ENCODE data around the gene HHIPL1.

Gene HHIPL1

DNA sequence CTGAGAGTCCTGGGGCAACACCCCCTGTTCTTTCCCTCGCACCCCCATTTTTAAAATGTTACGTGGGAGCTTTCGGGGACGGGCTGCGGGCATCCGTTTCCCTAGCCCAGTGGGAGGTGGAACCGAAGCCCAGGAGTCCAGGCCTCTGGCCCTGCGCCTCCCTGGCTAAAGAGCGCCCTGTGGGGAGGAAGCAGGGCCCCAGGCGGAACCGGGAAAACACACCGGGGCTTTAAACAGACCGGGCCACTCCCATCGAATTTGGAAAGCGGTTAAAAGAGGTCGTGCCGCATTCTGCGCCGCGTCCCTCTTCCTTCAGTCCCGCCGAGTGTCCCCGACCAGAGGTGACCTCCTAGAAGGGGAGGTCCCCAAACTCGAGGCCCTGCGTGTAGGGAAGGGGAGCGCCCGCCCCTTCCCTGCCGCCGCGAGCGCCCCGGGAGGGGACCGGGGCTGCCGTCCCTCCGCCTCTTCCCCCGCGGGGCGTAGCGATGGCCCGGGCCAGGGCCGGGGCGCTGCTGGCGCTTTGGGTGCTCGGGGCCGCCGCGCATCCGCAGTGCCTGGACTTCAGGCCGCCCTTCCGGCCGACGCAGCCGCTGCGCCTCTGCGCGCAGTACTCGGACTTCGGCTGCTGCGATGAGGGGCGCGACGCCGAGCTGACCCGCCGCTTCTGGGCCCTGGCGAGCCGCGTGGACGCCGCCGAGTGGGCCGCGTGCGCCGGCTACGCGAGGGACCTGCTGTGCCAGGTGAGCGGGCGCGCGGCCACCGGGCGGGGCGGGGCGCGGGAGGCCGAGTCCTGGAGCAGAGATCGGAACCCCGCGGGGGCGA is at the start of gene HHIPL1:
Gene HHIPL1 (plus strand): TSS at position 407 of the 822 bp plus-strand sequence. CDS start 79 bp downstream, at position 486.
- DNase-seq (ENCODE audit: low read depth) = no peak

DNA sequence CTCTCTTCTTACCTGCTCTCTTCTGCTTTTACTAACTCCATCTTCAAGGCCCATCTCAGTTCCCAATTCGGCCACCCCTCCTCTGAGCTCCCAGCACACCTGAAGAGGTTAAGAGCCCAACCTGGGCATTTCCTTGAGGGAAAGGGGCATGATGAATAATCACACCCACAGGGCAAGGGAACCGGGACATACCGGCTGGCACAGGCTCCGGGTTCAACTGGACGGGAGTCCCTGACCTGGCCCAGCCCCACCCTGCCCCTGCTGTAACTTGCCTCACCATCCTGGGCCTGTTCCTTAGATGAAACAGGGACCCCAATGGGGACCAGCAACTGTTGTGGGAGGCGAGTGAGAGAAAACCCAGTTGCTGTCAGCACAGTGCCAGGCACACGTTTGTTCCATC is 49.4 kb upstream of the HHIPL1 start:
- DNase-seq (ENCODE audit: low read depth) = no peak

DNA sequence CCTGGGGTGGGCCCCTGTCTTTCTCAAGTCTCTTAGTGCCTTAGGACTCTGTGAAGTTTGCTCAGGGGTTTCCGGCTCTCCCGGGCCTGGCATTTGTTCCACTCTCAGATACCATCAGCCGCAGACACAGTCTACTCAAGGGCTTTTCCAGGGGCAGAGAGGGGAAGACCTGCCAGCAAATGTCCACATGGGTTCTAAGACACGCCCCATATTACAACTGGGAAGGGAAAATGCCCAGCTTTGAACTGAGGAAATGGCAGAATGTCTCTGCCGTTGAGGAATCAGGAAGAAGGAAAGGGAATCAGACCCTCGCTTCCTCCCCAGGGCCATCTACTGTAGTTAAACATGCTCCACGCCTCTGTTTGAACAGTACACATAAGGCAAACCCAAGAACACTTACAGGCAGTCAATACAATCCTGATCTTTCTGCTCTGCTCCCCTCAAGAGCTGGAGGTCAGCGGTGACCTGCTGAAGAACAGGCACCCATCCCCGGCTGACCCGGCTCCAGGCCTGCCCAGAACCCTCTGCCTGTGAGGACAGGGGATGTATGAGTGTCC is 48.8 kb upstream of the HHIPL1 start:
- DNase-seq (ENCODE audit: low read depth) = no peak

DNA sequence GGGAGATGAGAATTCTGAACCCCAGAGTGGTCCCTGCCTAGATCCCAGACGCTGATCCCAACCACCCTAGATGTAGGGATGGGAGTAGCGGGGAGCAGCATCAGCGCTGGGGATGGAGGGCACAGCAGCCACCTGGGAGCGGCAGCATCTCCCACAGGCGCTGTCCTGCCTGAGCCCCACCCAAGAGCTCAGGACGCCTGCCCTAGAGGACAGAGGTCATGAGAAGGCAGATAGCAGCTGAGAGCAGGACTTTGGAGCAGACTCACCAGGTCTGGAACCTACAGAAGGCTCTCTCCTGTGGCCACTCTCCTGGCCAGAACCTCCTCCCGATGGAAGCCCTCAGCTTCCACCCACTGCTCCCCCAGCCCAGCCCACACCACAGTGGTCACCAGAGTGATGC is 48.2 kb upstream of the HHIPL1 start:
- no peak for DNase-seq (ENCODE audit: low read depth)

DNA sequence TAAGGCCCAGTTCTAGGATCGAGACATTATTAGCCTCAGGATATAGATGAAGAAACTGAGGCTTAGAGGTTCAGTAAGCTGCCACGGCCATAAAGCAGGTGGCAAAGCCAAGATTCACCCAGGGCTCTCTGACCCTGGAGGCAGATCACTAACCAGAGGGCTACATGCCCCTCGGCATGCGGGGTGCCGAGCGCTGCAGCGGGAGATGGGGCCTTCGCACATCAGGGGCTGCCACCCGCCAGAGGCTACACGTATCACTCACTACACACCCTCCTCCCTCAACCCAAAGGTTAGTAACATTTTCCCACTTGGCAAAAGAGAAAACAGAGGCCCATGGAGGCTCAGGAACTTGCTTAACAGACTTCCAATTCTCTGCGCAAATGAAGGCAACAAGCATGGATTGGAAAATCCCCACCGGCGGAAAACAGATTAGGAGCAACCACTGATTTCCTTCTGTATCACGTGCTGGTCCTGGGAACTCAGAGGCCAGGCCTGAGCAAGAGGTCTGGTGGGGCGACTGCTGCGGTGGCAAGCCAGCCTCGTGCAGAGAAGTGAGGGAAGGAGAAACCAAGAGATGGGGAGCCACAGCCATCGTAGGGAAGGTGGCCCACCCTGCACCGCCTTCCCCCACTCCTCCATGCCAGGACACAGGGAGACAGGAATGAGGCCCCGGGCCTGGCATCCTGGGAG is 46.9 kb upstream of the HHIPL1 start:
- DNase-seq (ENCODE audit: low read depth) = no peak

DNA sequence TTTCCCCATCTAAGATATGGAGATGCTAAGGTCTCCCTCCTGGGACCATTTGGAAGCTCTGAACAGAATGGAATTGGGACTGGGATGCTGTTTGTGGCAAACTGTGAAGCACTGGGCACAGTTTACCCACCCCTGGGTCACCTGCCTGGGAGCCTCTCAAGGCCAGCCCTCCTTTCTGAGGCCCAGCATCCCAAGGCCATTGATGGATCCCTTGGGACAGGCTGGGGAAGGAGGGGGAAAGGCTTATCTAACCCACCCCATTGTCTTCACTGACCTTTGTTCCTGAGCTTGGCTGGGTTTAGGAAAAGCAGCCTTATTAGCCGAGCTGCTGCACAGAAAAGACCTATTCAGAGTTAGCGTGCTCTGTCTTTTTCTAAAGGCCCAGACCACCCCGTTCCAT is 46.2 kb upstream of the HHIPL1 start:
- DNase-seq (ENCODE audit: low read depth) = no peak

DNA sequence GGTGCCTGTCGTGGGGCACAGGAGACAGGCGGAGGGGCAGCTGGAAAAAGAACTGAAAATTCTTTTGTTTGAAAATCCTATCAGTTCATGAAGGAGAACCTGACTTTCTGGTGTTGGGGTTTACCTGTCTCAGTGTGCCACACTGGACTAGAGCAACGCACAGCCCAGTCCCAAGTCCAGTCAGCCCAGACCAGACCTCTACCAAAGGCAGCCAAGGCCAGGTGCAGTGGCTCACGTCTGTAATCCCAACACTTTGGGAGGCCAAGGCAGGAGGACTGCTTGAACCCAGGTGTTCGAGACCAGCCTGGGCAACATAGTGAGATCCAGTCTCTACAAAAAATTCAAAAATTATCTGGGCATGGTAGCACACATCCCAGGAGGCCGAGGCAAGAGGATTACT is 45.5 kb upstream of the HHIPL1 start:
- no peak for DNase-seq (ENCODE audit: low read depth)

DNA sequence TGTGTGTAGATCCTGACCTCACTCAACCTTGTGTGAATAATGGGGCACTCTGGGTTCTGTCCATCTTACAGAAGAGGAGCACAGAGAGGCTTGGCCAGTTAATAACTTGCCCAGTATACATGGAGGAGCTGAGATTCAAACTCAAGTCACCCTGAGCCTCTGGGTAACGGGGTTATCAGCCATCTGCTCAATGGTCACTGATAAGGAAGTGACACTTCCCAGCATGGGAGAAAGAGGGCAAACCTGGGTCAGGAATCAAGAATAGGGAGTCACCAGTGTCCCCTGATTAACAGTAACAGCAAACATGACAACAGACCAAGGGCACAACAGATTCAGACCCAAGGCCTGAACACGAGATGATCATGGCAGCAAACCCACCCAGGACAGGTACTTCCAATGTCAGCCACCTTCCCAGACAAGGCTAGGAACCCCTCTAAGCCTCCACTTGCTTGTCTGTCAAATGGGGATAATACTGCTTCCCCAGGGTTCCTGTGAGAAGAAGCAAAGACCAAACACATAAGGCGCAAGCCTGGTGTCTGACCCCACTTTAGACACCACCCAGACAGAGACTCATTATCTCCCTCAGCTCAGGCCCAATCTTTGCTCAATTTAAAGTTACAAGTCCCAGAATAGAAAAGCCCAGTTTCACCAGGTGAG is 44.6 kb upstream of the HHIPL1 start:
- DNase-seq (ENCODE audit: low read depth) = no peak

DNA sequence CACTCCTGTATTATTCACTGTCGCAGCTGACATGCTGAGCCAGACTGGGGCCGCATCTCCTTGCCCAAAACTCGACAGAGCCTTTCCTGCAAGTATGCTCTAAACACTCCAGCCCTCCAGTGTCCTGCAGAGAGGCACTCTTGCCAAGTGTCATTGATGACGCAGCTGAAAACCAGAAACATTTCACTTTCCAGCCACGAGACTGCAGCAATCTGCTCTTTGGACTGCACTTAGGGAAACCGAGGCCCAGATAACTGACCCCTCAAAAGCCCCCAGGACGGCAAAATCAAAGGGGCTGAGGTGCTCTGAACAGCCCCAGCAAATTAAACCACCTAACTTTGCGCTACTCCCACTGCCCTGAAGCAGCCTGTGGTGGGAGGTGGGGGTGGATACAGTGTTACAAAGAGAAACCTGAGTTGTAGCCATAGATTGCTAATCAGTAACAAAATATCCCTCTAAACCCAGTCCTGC is 43.5 kb upstream of the HHIPL1 start:
- no peak for DNase-seq (ENCODE audit: low read depth)

DNA sequence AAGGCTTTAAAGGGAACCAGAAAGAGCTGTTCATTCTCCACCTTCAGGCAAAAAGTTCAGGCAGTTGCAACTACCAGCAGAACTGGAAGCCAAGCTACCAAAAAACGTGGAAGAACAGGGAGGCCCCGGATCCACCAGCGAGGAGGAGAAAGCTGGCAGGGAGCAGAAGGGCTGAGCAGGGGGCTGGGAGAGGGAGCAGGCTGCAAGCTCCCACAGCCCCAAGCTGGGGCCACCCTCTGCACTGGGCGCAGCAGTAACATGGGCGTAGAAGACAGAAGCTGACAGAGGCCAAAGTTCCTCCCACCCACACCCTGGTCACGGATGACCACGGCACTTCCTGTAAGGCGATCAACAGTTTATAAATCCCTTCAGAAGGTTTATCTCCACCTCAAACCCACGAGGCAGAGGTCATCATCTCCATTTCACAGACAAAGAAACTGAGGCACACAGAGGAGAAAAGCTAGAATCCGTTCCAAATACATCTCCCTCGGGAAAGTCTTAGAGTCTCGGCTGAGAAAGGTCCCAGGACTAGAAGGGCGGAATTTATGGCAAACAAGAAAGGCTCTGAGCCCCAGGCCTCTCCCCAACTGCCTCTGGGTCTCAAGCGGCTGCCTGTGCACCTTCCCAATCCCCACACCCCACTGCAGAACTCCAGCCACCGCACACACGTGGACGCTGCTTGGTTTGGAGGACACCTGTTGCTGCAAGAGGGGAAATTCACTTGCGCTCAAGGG is 42.7 kb upstream of the HHIPL1 start:
- DNase-seq (ENCODE audit: low read depth) = no peak

DNA sequence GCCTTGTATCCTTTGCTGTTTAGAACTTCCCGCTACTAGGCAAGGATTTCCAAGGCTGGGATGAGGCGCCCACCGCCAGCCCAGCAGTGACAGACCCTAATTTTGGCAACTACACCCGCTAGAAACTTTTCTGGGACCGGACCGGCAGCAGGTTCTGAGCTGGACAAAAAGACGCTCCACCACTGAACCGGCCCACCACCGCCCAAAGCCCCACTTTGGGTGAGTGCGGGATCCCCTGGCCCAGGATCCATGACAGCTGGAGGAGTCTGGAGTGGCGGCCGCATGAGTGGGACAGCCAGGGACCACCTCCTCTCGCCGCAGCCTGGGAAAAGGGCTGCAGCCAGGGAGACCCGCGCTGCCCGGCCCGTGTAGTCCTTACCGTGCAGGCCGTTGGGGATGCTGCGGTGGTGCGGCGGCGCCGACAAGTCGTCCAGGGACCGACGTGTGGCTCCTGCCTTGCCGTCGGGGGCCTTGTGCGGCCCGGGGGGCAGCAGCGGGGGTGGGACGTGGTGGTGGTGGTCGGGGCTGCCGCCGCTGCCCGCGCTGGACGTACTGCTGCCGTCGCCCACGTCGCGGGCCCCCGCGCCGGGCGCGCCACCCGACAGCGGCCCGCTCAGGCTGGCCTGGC is 42.0 kb upstream of the HHIPL1 start:
- no peak for DNase-seq (ENCODE audit: low read depth)

DNA sequence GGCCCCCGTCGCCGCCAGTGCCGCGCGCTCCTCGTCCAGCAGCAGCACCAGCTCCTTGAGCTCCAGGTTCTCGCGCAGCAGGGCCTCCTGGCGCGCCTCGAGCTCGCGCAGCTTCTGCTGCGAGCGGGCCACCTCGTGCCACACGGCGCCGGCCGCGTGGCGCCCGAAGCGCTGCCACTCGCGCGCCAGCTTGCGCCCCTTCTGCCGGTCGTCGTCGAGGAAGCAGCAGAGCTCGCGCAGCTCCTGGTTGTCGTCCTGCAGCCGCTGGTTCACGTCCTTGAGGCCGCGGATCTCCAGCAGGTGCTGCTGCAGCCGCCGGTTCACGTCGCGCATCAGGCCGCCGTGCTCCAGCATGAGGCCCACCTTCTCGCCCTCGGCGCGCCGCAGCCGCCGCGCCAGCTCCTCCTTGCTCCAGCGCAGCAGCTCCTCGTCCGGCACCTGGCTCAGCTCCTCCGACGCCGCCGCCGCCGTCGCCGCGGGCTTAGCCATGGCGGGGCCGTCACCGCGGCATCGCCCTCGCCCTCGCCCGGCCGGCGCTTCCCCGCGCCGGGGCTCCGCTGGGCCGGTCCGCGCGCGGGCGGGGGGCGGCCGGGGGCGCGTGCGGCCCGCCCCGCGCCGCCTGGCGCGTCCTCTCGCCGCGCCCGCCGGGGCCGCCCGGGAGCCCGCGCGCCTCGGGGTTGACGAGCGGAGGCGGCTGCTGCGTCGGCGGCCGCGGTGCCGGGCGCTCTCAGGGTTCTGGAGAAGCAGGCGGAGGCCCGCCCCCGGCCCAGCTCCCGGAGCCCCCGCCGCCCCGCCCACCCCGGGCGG is 41.3 kb upstream of the HHIPL1 start, which contains the start of gene CCDC85C:
Gene CCDC85C (minus strand): TSS at position 737 of the 807 bp plus-strand sequence. CDS start 248 bp downstream, at position 489.
- DNase-seq (ENCODE audit: low read depth) = peak; percentile 25

DNA sequence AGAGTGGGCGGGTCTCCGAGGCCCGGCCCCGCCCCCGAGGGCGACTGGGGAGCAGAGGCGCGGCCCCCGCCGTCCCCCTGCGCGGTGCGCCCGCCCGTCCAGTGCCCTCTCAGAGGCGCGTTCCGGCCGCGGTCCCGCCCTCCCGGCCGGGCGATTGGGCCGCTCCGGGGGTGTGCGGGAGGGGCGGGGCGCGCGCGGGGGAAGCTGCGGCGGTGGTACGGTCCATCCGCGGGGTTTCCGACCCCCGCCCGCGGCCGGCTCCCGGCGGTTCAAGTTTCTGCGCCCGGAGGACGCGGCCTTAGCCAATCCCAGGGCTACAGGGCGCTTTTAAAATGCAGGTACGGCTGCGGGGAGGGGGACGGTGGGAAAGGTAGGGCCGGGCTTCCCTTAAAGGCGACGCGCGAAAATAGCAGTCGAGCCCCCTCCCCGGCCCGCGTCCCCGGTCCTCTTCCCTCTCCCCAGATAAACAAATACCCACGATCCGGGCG is 40.6 kb upstream of the HHIPL1 start:
- peak; percentile 92 for DNase-seq (ENCODE audit: low read depth)

DNA sequence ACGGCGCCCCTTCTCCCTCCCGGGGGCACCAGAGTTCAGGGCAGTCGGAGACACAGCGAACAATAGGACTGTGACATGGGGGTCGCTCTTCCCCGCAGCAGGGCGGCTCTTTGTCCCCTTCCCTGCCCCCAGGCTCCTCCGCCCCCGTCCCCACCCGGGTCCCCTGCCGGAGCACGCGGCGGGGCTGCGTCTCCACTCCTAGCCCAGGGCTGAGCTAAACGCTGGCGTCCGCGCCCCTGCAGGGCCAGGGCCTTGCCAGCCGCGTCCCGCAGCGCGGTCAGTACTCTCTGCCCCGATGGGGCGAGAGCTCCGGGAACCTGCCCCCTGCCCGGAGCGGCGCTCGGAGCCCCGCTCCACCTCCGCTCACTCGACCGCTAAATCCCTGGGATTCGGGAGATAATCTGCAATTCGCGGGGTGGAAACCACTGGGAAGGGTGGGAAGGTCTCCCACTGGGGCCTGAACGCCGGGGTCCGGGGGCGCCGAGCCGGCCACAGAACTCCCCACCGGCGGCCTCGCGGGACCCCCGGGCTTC is 40.1 kb upstream of the HHIPL1 start:
- DNase-seq (ENCODE audit: low read depth) = no peak

DNA sequence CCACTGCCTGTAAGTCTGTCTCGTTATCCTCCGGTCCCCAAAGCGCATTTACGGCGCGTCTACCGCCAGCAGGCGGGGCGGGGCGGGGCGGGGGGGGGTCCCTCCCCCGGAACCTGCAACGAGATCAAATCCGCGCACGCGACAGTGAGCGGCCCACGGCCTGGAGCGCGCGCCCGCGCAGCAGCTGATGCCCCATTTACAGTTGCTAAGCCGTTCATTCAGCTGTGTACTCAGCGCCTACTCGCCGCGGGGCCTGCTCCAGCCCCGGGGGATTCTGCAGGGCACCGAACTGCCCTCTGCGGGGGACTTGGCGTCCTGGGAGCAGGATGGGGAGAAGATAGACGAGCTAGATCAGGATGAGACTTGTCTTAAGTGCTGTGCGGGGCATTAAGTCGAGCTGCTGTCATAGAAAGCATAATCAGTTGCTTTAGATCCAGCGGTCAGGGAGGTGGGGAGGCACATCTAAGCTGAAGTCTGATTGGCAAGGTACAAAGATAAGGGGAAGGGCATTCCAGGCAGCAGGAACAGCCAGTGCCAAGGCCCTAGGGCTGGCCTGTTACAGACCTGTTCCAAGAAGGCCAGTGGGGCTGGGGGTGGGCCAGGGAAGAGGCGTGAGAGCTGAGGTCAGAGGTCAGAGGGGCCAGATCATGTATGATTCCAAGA is 39.5 kb upstream of the HHIPL1 start:
- DNase-seq (ENCODE audit: low read depth) = peak; percentile 72

DNA sequence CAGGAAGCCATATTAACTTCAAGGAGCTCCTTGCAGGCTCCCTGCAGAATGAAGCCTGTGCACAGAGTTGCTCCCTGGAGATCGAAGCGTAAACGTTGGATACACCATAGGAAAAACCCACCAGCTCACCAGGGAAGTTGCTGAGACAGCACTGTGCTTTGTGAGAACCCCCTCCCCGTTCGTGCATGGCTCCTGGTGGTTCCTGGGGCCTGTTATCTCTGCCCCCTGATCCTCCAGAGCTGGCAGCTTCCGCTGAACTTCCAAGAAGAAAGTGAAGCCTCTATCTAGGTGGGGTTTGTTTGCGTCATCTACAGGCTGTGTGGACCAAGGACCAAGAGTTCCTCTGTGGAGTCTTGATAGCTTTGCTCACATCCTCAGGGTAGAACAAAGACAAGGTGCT is 38.6 kb upstream of the HHIPL1 start:
- no peak for DNase-seq (ENCODE audit: low read depth)

DNA sequence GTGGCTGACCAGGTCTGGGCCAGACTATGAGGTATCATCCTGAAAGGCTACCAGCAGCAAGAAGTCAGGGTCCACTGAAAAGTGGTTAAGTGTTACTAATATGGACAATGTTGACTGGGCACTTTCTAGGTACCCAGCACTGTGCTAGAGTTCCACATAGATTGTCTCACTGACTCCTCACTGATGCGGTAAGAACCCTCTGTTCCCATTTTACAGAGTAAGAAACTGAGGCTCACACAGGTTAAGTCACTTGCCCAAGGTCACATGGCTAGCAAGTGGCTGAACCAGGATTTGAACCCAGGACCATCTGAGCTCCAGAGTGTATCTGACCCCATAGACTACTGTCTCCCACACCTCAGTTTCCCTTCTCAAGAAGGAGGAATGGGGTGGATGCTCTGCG is 36.3 kb upstream of the HHIPL1 start:
- no peak for DNase-seq (ENCODE audit: low read depth)

DNA sequence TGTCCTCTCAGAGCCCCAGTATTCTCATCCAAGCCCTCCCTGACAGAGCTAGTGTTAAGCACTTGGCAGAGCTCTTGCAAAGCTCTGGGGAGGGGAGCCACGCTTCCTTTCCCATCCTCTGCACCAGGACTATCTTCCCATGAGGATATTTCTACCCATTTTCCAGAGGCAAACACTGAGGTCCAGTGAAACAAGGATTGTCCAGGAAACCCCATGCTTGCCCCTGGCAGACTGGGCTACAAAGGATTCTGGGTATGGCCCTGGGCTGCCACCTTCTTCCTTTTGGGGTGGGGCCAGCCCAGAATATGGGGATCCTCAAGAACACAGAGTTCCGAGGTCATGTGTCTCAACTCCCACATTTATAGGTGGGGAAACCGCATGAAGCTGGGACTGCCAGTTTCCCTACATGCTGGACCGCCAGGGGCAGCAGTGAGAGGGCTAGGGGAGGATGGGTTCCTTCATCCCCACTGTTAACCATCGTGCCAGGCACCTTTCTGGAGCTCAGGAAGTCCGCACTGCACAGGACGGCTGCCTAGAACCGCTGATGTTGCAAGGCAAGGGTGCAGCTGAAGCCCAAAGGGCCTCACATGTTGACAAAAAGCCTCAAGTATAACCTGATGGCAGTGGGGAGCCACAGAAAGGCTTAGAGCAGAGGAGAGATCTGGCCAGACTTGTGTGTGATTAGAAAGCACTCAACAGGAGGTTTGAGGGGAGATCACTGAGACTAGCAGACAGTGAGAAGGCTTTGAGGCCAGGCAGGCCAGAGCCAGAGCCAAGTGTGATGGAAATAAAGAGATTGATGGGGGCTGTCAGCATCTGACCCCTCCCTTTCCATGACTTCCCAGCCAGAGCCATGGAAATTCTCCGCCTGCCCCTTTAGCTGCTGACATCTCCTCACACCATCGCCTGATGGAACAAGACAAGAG is 35.4 kb upstream of the HHIPL1 start:
- DNase-seq (ENCODE audit: low read depth) = no peak
